MM.1S (cell line): ENCODE data around the gene RBM17.

Source experiments
- EZH2 ChIP-seq: fragments of 300-600 bp; sonication (generic); optimal IDR thresholded peaks from 2 replicates; pipeline ENCODE3; 2017; ENCODE audit warnings: low read depth, mild to moderate bottlenecking, antibody characterized with exemption, low read length, mixed read lengths
- TF ChIP-seq, protein P1 (sequence below): fragments of 300-600 bp; sonication (generic); IDR thresholded peaks from 2 replicates; pipeline ENCODE4 v1.5.1; 2016; ENCODE audit warnings: antibody characterized with exemption, low read length, mixed read lengths

DNA sequence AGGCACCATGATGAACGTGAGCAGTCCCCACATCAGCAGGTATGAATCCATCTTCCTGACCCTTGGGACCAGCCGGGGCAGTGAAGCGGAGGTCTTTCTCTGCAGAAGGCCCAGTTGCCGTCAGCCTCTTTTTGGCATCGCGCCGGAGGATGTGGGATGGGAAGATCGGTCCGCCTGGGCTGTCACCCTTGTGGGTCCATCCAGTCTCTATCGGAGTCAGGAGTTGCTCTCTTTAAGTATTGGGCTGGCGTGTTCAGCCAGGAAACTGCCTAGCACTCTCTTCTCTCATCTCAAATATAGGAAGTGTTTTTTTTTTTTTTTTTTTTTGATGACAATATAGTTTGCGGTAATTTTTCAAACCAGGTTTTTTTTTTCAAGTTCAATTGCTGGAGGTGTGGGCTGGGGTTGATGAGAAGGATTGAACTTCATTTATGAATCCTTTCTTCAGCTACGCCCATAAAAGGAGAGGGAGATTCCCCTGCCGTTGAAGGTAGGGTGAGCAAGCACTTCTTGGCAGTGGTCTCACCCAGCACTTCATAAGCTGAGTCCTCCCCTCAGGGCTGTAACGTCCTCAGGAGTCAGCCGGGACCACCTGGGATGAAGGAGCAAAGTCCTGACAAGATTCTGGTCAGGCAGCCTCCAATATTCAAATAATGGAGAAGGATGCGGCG lies 26.6 kb upstream of the RBM17 start, which contains the start of gene IL2RA:
- TF ChIP-seq, protein P1, sequence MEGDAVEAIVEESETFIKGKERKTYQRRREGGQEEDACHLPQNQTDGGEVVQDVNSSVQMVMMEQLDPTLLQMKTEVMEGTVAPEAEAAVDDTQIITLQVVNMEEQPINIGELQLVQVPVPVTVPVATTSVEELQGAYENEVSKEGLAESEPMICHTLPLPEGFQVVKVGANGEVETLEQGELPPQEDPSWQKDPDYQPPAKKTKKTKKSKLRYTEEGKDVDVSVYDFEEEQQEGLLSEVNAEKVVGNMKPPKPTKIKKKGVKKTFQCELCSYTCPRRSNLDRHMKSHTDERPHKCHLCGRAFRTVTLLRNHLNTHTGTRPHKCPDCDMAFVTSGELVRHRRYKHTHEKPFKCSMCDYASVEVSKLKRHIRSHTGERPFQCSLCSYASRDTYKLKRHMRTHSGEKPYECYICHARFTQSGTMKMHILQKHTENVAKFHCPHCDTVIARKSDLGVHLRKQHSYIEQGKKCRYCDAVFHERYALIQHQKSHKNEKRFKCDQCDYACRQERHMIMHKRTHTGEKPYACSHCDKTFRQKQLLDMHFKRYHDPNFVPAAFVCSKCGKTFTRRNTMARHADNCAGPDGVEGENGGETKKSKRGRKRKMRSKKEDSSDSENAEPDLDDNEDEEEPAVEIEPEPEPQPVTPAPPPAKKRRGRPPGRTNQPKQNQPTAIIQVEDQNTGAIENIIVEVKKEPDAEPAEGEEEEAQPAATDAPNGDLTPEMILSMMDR, result no peak
- no peak for TF ChIP-seq EZH2
